Activated naive CD8-positive, alpha-beta T cell treated with anti-CD3 and anti-CD28 coated beads, Interleukin-2, amount 10 ng/mL, durations not matched to agents 7 days and 5 days (primary cell): Measurements from ENCODE around the gene CAPZB. TPM values are rescaled to one million over a fixed set of nuclear protein-coding genes. Genes with fewer than 3 reads are reported as not detected.

Experiments used
- ATAC-seq: fragments of 150-1000 bp; cut with Tn5 transposase; one replicate; pipeline ENCODE4 v1.10.0; 2021; ENCODE audit warnings: low read depth, moderate library complexity
- POLR2A ChIA-PET: fragments of 350-600 bp; sonication (Branson Sonifier 250); formaldehyde crosslinking; loops from one replicate; lab custom pipeline; 2021; ENCODE audit warnings: antibody characterized with exemption; lab: Charles Lee
- DNase-seq: peaks from one replicate; pipeline ENCODE4 v3.0.0; 2021
- H3K27ac Mint-ChIP-seq: one replicate; pipeline ENCODE4 v1.8.0; 2022; ENCODE audit warnings: mild to moderate bottlenecking, mixed read lengths
- H3K27me3 Mint-ChIP-seq: one replicate; pipeline ENCODE4 v1.8.0; 2022; ENCODE audit warnings: mild to moderate bottlenecking, moderate library complexity, mixed read lengths
- H3K36me3 Mint-ChIP-seq: one replicate; pipeline ENCODE4 v1.8.0; 2021; ENCODE audit warnings: mild to moderate bottlenecking, mixed read lengths
- H3K4me1 Mint-ChIP-seq: one replicate; pipeline ENCODE4 v1.8.0; 2021; ENCODE audit warnings: mixed read lengths
- H3K4me3 Mint-ChIP-seq: one replicate; pipeline ENCODE4 v1.8.0; 2022; ENCODE audit warnings: mild to moderate bottlenecking, moderate library complexity, mixed read lengths
- H3K9me3 Mint-ChIP-seq: one replicate; pipeline ENCODE4 v1.8.0; 2021; ENCODE audit warnings: mixed read lengths
- total RNA-seq, 2 experiments: library from RNA; stranded (reverse); gene quantifications; one replicate each; pipeline ENCODE4 v1.2.3, GENCODE V29; 2021

Gene CAPZB
- total RNA-seq, 2 experiments from 2014 or later: 395 to 412 TPM

GRCh38 chr1:19476450-19477190, 8.7 kb downstream of the CAPZB start:
- Mint-ChIP-seq H3K27me3 (no peaks in the 10 kb centered on the region), H3K4me1 (peaks cover 82% of the 10 kb centered on the region), H3K9me3 (no peaks in the 10 kb centered on the region), H3K36me3 (peaks cover 21% of the 10 kb centered on the region), H3K27ac (peak overlapping the region; percentile 98), H3K4me3 (peak overlapping the region; percentile 84)
- ATAC-seq: peak; percentile 66
- POLR2A ChIA-PET: interaction anchor here (0.6 to 3.6 kb wide), 8 partner anchors 9 to 120 kb away, joined by 3 to 49 read pairs (median 8); partner anchors contain the start of gene CAPZB
- peak; percentile 48 for DNase-seq

- Mint-ChIP-seq H3K9me3 (no peaks in the 10 kb centered on the region), H3K27ac (peak overlapping the region; percentile 33), H3K27me3 (no peaks in the 10 kb centered on the region), H3K4me3 (no peak overlapping the region), H3K36me3 (peaks cover 21% of the 10 kb centered on the region), H3K4me1 (peaks cover 85% of the 10 kb centered on the region)
- POLR2A ChIA-PET: interaction anchor here (0.9 kb wide), 1 partner anchor 11 kb away, joined by 4 read pairs; no protein-coding TSS in a partner anchor
- no peak for ATAC-seq
- no peak for DNase-seq
These were observed 10.0 kb downstream of the CAPZB start for GRCh38 chr1:19475296-19475695.

GRCh38 chr1:19472174-19472573, 13.2 kb downstream of the CAPZB start:
- H3K9me3 Mint-ChIP-seq: no peaks in the 10 kb centered on the region
- peaks cover 26% of the 10 kb centered on the region for H3K36me3 Mint-ChIP-seq
- peaks cover 84% of the 10 kb centered on the region for H3K4me1 Mint-ChIP-seq
- no peaks in the 10 kb centered on the region for H3K27me3 Mint-ChIP-seq
- POLR2A ChIA-PET: interaction anchor here (1.0 to 2.7 kb wide), 4 partner anchors 10 to 31 kb away, joined by 3 to 19 read pairs (median 4); partner anchors contain the start of gene CAPZB
- peak overlapping the region; percentile 63 for H3K27ac Mint-ChIP-seq
- no peak overlapping the region for H3K4me3 Mint-ChIP-seq
- DNase-seq (no peak), ATAC-seq (no peak)

GRCh38 chr1:19469004-19469403, 16.3 kb downstream of the CAPZB start:
- peak overlapping the region; percentile 70 for H3K4me3 Mint-ChIP-seq
- peak overlapping the region; percentile 89 for H3K27ac Mint-ChIP-seq
- peaks cover 25% of the 10 kb centered on the region for H3K36me3 Mint-ChIP-seq
- no peak for DNase-seq
- peaks cover 79% of the 10 kb centered on the region for H3K4me1 Mint-ChIP-seq
- H3K27me3 Mint-ChIP-seq: no peaks in the 10 kb centered on the region
- ATAC-seq: no peak
- no peaks in the 10 kb centered on the region for H3K9me3 Mint-ChIP-seq
- POLR2A ChIA-PET: interaction anchor here (0.8 to 2.8 kb wide), 6 partner anchors 8 to 17 kb away, joined by 3 to 16 read pairs (median 8); partner anchors contain the start of gene CAPZB

DNA sequence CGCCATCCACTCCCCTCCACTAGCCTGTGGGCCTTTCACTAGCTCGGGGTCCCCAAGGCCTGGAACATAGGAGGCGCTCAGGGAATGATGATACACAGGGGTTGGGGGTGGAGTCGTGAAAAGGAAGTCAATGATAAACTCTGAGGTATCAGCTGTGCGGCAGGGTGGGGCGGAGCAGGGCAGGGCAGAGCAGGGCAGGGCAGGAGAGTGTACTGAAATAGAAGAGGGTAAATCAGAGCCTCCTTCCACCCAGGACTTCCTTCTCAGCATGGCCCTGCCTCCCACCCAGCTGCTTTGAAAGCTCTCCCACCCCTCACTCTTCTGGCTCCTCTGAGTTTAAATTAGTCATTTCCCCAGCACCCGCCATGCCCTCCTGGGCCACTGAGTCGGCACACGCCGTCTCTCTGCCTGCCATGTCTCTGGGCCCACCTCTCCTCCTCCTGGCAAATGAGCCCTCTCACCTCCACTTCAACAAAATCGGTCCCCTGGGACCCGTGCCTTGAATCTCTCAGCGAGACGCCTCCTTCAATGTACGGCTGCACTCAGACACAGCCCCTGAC, 16.9 kb downstream of the CAPZB start:
- peaks cover 82% of the 10 kb centered on the region for H3K4me1 Mint-ChIP-seq
- peaks cover 28% of the 10 kb centered on the region for H3K36me3 Mint-ChIP-seq
- H3K27ac Mint-ChIP-seq: peak overlapping the region; percentile 89
- peak overlapping the region; percentile 70 for H3K4me3 Mint-ChIP-seq
- no peaks in the 10 kb centered on the region for H3K27me3 Mint-ChIP-seq
- DNase-seq (peak; percentile 62), ATAC-seq (peak; percentile 84)
- no peaks in the 10 kb centered on the region for H3K9me3 Mint-ChIP-seq
- POLR2A ChIA-PET: interaction anchor here (1.1 to 2.8 kb wide), 6 partner anchors 9 to 185 kb away, joined by 3 to 16 read pairs (median 4); partner anchors contain the start of gene CAPZB

DNA sequence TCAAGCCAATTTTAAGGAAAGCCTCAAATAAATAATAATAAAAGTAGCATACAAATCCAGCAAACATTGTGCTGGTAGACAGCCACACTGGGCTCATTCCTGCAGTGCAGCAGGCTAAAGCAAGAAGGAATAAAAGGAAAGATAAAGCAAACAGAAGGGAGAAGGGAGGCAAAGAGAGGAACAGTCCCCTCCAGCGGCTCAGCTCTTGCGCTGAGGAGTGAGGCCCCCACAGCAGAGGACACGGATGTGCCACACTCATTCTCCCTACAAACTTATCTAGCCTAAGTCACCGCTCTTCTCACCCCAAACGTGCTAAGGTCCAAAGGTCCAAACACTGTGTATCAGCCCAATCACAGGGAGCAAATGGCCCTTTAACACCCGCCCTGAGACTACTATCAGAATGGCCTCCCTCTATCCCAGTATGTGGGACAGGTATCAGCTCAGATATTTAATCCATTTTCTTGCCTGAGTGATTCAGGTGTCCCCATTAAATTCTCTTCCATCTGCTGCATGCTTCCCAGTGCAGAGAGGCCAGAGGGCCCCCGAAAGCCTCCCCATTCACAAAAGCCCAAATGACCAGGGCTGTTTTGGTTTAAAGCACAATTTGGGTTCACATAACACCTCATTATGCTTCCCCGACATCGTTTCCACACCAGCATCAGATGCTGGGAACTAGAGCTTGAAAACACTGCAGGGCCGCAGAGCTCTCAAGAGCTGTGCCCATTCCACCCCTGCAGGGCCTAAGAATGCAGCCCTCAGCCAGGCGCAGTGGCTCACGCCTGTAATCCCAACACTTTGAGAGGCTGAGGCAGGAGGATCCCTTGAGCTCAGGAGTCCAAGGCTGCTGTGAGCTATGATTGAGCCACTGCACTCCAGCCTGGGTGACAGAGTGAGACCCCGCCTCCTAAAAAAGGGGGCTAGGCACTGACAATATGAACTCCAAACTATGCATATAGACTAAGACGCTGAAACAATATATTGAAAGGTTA, 17.8 kb downstream of the CAPZB start:
- no peak for ATAC-seq
- POLR2A ChIA-PET: interaction anchor here (1.1 to 2.8 kb wide), 5 partner anchors 10 to 186 kb away, joined by 3 to 16 read pairs (median 5); partner anchors contain the start of gene CAPZB
- Mint-ChIP-seq H3K4me3 (peak overlapping the region; percentile 70), H3K4me1 (peaks cover 82% of the 10 kb centered on the region), H3K27ac (peak overlapping the region; percentile 67), H3K27me3 (no peaks in the 10 kb centered on the region), H3K36me3 (peaks cover 29% of the 10 kb centered on the region), H3K9me3 (no peaks in the 10 kb centered on the region)
- DNase-seq: no peak

DNA sequence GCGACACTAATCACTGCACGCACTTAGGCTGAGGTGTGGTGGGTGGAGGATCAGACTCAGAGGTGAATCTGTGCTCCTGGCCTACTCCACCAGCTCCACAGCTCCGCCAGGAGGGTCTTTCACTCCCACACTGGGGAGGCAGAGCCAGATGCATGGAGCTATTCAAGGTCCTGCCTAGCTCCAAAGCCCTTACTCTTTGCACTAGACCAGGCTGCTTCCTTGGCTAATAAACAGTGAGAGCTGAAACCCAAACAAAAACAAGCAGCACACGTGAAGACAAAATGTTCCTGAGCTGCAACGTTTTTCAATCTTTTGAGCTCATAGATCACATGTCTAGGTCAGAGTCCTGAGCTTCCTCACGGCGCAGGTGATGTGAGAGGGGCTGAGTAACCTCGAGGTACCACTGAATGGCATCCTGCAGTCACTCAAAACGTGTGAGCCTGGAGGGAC, 19.2 kb downstream of the CAPZB start:
- H3K4me1 Mint-ChIP-seq: peaks cover 81% of the 10 kb centered on the region
- no peaks in the 10 kb centered on the region for H3K9me3 Mint-ChIP-seq
- no peak for DNase-seq
- H3K36me3 Mint-ChIP-seq: peaks cover 23% of the 10 kb centered on the region
- no peak for ATAC-seq
- H3K27ac Mint-ChIP-seq: peak overlapping the region; percentile 75
- H3K27me3 Mint-ChIP-seq: no peaks in the 10 kb centered on the region
- POLR2A ChIA-PET: interaction anchor here (1.8 to 4.2 kb wide), 3 partner anchors 12 to 20 kb away, joined by 8 to 49 read pairs (median 8); no protein-coding TSS in a partner anchor
- no peak overlapping the region for H3K4me3 Mint-ChIP-seq

DNA sequence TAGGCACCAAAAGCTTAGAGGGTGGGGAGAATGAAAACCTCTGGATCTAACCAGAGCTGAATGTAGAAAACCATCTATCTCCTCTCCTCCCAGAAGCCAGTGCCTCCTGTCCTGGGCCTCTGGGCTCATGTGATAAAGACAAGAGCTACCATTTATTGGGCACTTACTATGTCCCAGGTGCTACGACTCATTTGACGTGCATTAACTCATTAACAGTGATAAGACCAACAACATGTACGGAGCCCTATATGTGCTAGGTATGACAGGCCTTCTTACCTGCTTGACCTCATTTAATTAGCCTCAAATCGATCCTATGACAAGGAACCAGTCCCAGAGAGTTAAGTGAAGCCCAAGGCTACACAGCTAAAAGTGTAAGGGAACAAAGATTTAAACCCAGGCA, 19.7 kb downstream of the CAPZB start:
- ATAC-seq: no peak

DNA sequence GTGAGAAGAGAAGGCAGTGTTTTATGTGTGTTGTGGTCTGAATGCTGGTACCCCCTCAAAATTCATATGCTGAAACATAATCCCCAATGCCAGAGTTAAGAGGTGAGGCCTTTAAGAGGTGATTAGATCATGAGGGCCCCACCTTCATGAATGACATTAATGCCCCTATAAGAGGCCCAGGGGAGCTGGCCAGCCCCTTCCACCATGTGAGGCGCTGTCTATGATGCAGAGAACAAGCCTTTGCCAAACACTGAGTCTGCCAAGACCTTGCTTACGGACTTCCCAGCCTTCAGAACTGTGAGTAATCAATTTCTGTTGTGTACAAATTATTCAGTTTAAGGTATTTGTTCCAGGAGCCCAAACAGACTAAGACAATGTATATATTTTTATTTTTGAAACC, 20.2 kb downstream of the CAPZB start:
- H3K4me3 Mint-ChIP-seq: peak overlapping the region; percentile 25
- POLR2A ChIA-PET: interaction anchor here (0.6 to 4.2 kb wide), 5 partner anchors 9 to 21 kb away, joined by 3 to 49 read pairs (median 8); no protein-coding TSS in a partner anchor
- DNase-seq (no peak), ATAC-seq (no peak)
- H3K9me3 Mint-ChIP-seq: no peaks in the 10 kb centered on the region
- H3K27ac Mint-ChIP-seq: peak overlapping the region; percentile 75
- H3K27me3 Mint-ChIP-seq: no peaks in the 10 kb centered on the region
- peaks cover 76% of the 10 kb centered on the region for H3K4me1 Mint-ChIP-seq
- H3K36me3 Mint-ChIP-seq: peaks cover 23% of the 10 kb centered on the region

More for the DNA sequence above, 19.7 kb downstream of the CAPZB start:
- peaks cover 23% of the 10 kb centered on the region for H3K36me3 Mint-ChIP-seq
- POLR2A ChIA-PET: interaction anchor here (1.0 to 4.2 kb wide), 4 partner anchors 8 to 21 kb away, joined by 4 to 49 read pairs (median 8); no protein-coding TSS in a partner anchor
- H3K27me3 Mint-ChIP-seq: no peaks in the 10 kb centered on the region
- peaks cover 81% of the 10 kb centered on the region for H3K4me1 Mint-ChIP-seq
- H3K27ac Mint-ChIP-seq: peak overlapping the region; percentile 75
- H3K9me3 Mint-ChIP-seq: no peaks in the 10 kb centered on the region
- DNase-seq: no peak
- H3K4me3 Mint-ChIP-seq: no peak overlapping the region

GRCh38 chr1:19464696-19465095, 20.6 kb downstream of the CAPZB start:
- Mint-ChIP-seq H3K36me3 (peaks cover 26% of the 10 kb centered on the region), H3K4me3 (peak overlapping the region; percentile 25), H3K27ac (peak overlapping the region; percentile 75), H3K4me1 (peaks cover 76% of the 10 kb centered on the region), H3K27me3 (no peaks in the 10 kb centered on the region), H3K9me3 (no peaks in the 10 kb centered on the region)
- POLR2A ChIA-PET: interaction anchor here (0.6 to 4.2 kb wide), 8 partner anchors 9 to 22 kb away, joined by 3 to 49 read pairs (median 8); partner anchors contain the start of gene CAPZB
- no peak for ATAC-seq
- DNase-seq: no peak

DNA sequence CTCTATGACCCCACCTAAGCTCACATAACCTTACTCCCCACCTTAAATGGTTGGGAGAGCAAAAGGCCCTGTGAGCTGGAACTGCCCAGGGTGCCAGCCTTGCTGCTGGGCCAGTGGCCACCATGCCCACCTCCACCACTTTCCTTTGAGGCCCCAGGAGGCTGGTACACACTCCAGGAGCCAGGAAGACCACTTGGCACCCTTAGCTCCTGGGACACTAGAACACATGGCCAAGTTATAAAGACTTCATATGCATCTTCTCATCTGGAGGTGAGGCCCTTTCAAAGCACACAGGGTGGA, 21.9 kb downstream of the CAPZB start:
- ATAC-seq (no peak), DNase-seq (peak; percentile 54)
- no peaks in the 10 kb centered on the region for H3K27me3 Mint-ChIP-seq
- H3K27ac Mint-ChIP-seq: peak overlapping the region; percentile 94
- peaks cover 27% of the 10 kb centered on the region for H3K36me3 Mint-ChIP-seq
- peaks cover 77% of the 10 kb centered on the region for H3K4me1 Mint-ChIP-seq
- POLR2A ChIA-PET: interaction anchor here (0.7 to 4.2 kb wide), 8 partner anchors 11 to 135 kb away, joined by 3 to 49 read pairs (median 4); partner anchors contain the start of gene CAPZB
- H3K4me3 Mint-ChIP-seq: peak overlapping the region; percentile 83
- no peaks in the 10 kb centered on the region for H3K9me3 Mint-ChIP-seq
